NCI-H2196 (cell line): ENCODE data around the gene ARID5B.
"Not testable (repeated sequence)": the region's sequence is repeated elsewhere in the genome, so short reads cannot be mapped to it uniquely, and the experiment has no call there.

Source experiments
- DNase-seq: peaks from one replicate; lab custom pipeline; 2025; ENCODE audit not compliant: unreplicated experiment; lab: John Stamatoyannopoulos, UW

Gene ARID5B, protein sequence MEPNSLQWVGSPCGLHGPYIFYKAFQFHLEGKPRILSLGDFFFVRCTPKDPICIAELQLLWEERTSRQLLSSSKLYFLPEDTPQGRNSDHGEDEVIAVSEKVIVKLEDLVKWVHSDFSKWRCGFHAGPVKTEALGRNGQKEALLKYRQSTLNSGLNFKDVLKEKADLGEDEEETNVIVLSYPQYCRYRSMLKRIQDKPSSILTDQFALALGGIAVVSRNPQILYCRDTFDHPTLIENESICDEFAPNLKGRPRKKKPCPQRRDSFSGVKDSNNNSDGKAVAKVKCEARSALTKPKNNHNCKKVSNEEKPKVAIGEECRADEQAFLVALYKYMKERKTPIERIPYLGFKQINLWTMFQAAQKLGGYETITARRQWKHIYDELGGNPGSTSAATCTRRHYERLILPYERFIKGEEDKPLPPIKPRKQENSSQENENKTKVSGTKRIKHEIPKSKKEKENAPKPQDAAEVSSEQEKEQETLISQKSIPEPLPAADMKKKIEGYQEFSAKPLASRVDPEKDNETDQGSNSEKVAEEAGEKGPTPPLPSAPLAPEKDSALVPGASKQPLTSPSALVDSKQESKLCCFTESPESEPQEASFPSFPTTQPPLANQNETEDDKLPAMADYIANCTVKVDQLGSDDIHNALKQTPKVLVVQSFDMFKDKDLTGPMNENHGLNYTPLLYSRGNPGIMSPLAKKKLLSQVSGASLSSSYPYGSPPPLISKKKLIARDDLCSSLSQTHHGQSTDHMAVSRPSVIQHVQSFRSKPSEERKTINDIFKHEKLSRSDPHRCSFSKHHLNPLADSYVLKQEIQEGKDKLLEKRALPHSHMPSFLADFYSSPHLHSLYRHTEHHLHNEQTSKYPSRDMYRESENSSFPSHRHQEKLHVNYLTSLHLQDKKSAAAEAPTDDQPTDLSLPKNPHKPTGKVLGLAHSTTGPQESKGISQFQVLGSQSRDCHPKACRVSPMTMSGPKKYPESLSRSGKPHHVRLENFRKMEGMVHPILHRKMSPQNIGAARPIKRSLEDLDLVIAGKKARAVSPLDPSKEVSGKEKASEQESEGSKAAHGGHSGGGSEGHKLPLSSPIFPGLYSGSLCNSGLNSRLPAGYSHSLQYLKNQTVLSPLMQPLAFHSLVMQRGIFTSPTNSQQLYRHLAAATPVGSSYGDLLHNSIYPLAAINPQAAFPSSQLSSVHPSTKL

DNA sequence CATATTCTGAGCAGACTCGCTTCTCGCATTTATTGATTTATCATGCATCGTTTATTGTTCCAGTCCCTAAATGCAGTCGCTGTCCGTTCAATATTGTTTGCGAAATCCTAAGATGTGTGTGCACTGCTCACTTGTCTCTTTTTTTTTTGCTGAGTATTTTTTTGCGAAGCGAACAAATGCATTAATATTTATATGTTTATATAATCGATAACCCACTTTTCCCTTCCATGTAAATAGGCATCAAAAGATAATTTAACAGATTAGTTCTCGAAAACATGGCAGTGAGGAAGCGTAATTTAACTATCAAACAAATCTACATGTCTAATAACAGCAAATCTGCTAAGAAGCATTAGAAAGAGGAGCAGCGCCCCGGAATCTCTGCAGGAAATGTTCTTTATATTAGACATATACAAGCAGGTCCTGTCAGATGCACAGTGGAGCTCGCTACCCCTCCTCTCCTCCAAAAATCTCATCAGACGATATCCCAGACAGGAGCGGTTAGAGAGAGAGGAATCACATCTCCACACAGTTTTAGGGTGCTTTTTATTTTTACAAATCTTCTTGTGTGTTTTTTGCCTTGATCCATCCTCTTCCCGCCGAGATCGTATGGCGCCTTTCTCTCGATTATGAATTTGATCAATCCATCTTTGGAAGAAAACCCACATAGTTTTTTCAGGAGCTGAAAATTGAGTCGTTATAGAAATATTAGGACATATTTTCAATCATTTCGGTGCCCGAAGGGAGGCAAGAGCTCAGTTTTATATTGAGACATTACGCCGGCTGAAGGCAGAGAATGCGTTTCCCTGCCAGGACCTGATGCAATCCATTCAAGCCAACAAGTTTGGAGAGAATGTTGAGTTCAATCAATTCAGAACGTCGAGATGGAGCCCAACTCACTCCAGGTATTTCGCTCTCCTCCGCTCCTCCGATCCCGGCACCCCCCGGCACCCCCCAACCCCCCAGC, at the start of gene ARID5B:
TSS of gene ARID5B (plus strand) at position 871 of the 964 bp plus-strand sequence. CDS start at position 882, 11 bp downstream.
- DNase-seq = peak; percentile 4

- DNase-seq = no peak
Measured at GRCh38 chr10:61852261-61852660, 49.2 kb upstream of the ARID5B start.

DNA sequence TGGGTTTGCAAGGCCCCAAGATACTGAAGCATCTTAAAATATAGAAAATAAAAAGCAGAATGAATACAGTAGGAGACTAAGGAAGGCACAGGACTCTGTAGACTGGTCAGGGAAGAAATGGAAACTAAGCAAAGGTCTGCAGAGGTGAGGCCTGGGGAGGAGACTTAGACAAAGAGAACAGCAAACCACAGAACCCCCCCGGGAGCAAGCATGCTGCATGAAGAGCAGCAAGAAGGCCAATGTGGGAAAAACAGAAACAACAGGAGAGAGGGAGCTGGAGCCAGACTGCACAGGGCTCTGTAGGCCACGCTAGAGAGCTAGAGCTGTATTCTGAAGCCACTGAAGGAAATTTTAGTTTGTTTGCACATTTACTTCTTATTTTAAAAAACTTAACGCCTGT, 45.7 kb upstream of the ARID5B start:
- DNase-seq = no peak

DNA sequence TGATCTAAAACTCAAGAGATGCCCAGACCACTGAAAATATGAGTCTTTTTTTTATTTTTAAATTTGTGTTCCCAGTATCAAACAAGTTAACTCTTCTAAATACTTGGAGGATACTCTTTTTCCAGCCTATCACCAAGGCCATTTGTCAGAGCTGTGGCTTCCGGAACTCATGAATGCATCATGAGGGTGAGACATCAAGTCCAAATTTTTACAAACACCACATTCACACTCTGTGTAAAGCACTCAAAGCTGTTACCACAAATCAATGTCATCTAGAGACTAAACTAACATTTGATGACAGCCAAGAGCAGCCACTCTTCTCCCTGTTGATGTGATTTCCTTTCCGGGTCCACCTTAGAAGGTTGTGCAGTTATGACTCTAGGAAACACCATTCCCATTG, 43.8 kb upstream of the ARID5B start:
- no peak for DNase-seq

- no peak for DNase-seq
Measured at GRCh38 chr10:61859786-61860185, 41.7 kb upstream of the ARID5B start.

GRCh38 chr10:61860964-61861758, 40.3 kb upstream of the ARID5B start:
- no peak for DNase-seq

- DNase-seq = no peak
Measured at GRCh38 chr10:61863981-61864380, 37.5 kb upstream of the ARID5B start.

- DNase-seq = no peak
Measured at GRCh38 chr10:61866700-61867368, 34.7 kb upstream of the ARID5B start.

DNA sequence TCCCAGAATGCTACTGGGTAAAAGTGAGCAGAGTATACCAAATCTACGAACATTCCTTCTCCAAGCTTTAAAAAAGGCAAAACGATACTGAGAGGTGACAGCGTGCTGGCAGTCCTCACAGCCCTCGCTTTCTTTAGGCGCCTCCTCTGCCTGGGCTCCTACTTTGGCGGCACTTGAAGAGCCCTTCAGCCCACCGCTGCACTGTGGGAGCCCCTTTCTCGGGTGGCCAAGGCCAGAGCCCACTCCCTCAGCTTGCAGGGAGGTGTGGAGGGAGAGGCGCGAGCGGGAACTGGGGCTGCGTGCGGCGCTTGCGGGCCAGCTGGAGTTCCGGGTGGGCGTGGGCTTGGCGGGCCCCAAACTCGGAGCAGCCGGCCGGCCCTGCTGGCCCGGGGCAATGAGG, 34.1 kb upstream of the ARID5B start:
- not testable (repeated sequence) for DNase-seq

DNA sequence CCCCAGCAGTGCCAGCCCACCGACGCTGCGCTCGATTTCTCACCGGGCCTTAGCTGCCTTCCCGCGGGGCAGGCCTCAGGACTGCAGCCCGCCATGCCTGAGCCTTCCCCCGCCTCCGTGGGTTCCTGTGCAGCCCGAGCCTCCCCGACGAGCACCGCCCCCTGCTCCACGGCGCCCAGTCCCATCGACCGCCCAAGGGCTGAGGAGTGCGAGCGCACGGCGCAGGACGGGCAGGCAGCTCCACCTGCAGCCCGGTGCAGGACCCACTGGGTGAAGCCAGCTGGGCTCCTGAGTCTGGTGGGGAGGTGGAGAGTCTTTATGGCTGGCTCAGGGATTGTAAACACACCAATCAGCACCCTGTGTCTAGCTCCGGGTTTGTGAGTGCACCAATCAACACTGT, 33.7 kb upstream of the ARID5B start:
- not testable (repeated sequence) for DNase-seq

DNA sequence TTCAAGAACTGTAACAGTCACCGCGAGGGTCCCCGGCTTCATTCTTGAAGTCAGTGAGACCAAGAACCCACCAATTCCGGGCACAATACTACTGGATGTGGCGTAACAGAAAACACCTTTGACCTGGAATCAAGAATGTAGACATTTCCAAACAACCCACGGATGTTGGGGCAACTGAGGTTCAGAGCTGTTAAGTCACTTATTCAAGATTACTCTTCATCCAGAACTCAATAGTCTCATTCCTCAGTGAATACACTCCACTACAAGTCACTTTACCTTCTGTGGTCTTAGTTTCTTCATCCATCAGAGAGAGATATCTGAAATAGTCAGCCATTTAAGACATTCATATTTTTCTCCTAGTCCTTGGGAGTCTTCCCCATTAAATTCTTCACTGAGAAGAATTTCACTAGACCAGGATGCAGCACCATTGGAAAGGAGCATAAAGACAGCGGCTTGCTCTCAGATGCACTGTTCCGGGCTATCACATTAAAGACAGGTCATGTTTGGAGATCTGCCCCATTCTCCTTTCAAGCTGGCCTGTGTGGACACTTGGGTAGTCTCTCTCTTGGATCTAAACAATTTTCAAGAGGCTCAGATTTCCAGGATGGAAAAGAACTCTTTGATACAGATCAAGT, 32.3 kb upstream of the ARID5B start:
- DNase-seq = no peak

DNA sequence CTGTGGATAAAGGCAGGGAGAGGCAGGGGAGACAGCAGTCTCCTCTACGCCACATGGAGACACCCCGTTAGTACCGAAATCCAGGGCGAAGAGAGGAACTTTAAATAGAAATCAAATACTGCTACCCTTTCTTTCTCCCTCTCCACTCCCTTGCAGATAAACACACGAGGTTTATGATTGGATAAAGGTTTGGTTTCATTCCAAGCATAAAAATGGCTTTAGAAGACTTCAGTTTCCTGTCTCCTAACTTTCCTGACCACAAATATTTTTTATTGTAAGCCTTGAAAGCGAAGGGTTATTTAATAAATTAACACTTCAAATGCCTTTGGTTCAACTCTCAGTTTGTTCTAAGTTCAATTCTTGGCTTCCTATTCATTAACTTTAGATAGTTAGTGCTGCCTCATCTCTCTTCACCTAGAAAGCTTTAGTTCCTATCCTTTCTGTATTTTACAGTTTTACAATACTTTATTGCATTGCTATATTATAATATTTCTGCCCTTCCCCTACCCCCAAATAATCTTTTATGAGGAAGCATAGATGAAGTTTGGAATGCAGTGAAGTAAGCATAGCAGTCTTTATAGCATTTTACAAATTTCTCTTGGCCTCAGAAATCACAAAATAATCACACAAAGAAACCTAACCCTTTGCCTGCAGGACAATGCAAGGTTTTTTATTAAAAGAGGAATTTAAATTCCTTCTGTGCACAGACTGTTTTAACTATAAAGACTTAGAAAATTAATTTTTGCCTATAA, 31.5 kb upstream of the ARID5B start:
- no peak for DNase-seq

GRCh38 chr10:61870526-61870895, 31.0 kb upstream of the ARID5B start:
- no peak for DNase-seq

DNA sequence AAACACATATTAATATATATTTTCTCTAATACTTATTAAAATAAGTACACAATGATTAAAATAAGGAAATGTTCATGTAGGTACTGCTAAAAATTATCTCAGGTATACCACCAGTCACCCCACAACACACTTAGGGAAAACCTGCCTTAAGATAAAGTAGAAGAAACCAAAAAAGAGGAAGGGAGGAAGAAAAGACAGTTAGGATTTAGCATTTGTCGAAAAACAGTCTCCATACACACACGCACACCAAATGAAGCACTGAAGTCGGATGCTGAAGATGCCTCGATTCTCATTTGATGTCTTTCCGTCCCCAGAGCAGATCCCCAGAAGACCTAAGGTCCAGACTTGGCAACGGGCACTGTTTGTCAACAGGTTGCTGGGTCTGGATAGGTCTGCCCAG, 30.0 kb upstream of the ARID5B start:
- DNase-seq = no peak

DNA sequence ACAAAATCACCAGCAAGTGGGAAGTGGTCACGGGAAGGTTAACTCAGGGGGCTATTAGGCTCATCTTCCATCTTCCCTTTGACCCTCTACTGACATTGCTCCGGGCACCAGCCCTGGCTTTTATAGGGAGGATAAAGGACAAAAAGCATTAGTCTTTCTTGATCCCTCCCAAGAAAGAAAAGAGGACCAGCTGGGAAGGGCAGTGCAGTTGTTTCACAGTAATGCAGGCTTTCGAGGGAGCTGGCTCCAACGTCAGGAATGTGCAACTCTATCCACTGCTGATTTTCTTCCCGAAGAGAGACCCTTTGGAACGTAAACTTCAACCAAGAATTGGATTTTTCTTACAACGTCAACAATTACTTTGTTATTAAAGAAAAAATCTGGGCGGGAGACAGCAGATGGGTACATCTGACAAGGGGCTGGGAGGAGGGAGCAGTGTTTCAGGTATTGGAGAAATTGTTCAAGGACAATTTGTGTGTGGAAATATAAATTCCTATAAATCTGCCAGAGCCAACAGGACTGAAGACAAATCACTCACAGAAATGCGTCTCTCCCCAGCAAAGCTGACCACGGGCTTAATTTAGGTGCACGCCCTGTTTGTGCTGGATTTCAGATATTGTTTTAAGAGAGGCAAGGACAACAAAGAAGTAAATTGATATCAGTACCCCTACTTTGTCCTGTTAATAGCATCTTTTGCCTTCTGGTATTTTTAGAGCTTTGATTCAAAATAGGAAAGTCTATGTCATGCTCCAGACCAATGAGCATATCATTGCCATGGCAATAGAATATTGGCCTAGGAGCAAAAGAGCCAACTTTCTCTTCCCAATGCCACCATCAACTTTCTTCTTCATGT, 23.4 kb upstream of the ARID5B start:
- no peak for DNase-seq

- no peak for DNase-seq
Measured at GRCh38 chr10:61878740-61879068, 22.8 kb upstream of the ARID5B start.
